ENCODE results near the gene SHMT2. TPM values are rescaled to one million over a fixed set of nuclear protein-coding genes. Genes with fewer than 3 reads are reported as not detected.
A peak's percentile ranks its signal among the peaks of the same experiment; 100 is the strongest.

SHMT2 gene
- total RNA-seq, 1 donor from 2014 or later: 310 TPM

- Mint-ChIP-seq H3K36me3 (ENCODE audit: low read depth) (no peaks in the 10 kb centered on the region), H3K4me3 (no peak overlapping the region), H3K27ac (no peak overlapping the region), H3K9me3 (no peaks in the 10 kb centered on the region), H3K27me3 (no peaks in the 10 kb centered on the region), H3K4me1 (no peaks in the 10 kb centered on the region)
- no peak for DNase-seq
- intact Hi-C loops (cut with micrococcal nuclease): no loop called here
Measured at GRCh38 chr12:57203791-57204190, 25.7 kb upstream of the SHMT2 start.

GRCh38 chr12:57204454-57204853 lies 25.1 kb upstream of the SHMT2 start:
- Mint-ChIP-seq H3K27me3 (no peaks in the 10 kb centered on the region), H3K27ac (no peak overlapping the region), H3K9me3 (no peaks in the 10 kb centered on the region), H3K4me1 (no peaks in the 10 kb centered on the region), H3K36me3 (ENCODE audit: low read depth) (no peaks in the 10 kb centered on the region), H3K4me3 (no peak overlapping the region)
- intact Hi-C loops (cut with micrococcal nuclease): no loop called here
- DNase-seq: no peak

GRCh38 chr12:57205186-57205585 lies 24.3 kb upstream of the SHMT2 start:
- no peak for DNase-seq
- no peaks in the 10 kb centered on the region for H3K4me1 Mint-ChIP-seq
- intact Hi-C loops (cut with micrococcal nuclease): no loop called here
- no peaks in the 10 kb centered on the region for H3K9me3 Mint-ChIP-seq
- H3K4me3 Mint-ChIP-seq: no peak overlapping the region
- H3K27ac Mint-ChIP-seq: no peak overlapping the region
- no peaks in the 10 kb centered on the region for H3K36me3 Mint-ChIP-seq (ENCODE audit: low read depth)
- H3K27me3 Mint-ChIP-seq: no peaks in the 10 kb centered on the region

- Mint-ChIP-seq H3K9me3 (no peaks in the 10 kb centered on the region), H3K36me3 (ENCODE audit: low read depth) (no peaks in the 10 kb centered on the region), H3K4me1 (no peaks in the 10 kb centered on the region), H3K4me3 (no peak overlapping the region), H3K27me3 (no peaks in the 10 kb centered on the region), H3K27ac (no peak overlapping the region)
- intact Hi-C loops (cut with micrococcal nuclease): no loop called here
- no peak for DNase-seq
Measured at GRCh38 chr12:57205931-57206330, 23.6 kb upstream of the SHMT2 start.

GRCh38 chr12:57207731-57208630 lies 21.5 kb upstream of the SHMT2 start:
- no peaks in the 10 kb centered on the region for H3K9me3 Mint-ChIP-seq
- H3K27ac Mint-ChIP-seq: no peak overlapping the region
- H3K27me3 Mint-ChIP-seq: no peaks in the 10 kb centered on the region
- H3K4me1 Mint-ChIP-seq: no peaks in the 10 kb centered on the region
- DNase-seq: no peak
- no peaks in the 10 kb centered on the region for H3K36me3 Mint-ChIP-seq (ENCODE audit: low read depth)
- intact Hi-C loops (cut with micrococcal nuclease): no loop called here
- H3K4me3 Mint-ChIP-seq: no peak overlapping the region

GRCh38 chr12:57208631-57209282 lies 20.8 kb upstream of the SHMT2 start:
- peaks cover 6% of the 10 kb centered on the region for H3K4me1 Mint-ChIP-seq
- DNase-seq: no peak
- no peaks in the 10 kb centered on the region for H3K9me3 Mint-ChIP-seq
- peaks cover 6% of the 10 kb centered on the region for H3K27me3 Mint-ChIP-seq
- intact Hi-C loops (cut with micrococcal nuclease): no loop called here
- no peak overlapping the region for H3K27ac Mint-ChIP-seq
- no peak overlapping the region for H3K4me3 Mint-ChIP-seq
- no peaks in the 10 kb centered on the region for H3K36me3 Mint-ChIP-seq (ENCODE audit: low read depth)

GRCh38 chr12:57209916-57210315 lies 19.6 kb upstream of the SHMT2 start:
- intact Hi-C loops (cut with micrococcal nuclease): no loop called here
- no peak overlapping the region for H3K27ac Mint-ChIP-seq
- peaks cover 17% of the 10 kb centered on the region for H3K27me3 Mint-ChIP-seq
- H3K9me3 Mint-ChIP-seq: no peaks in the 10 kb centered on the region
- H3K4me1 Mint-ChIP-seq: peaks cover 10% of the 10 kb centered on the region
- no peak for DNase-seq
- H3K4me3 Mint-ChIP-seq: no peak overlapping the region
- H3K36me3 Mint-ChIP-seq (ENCODE audit: low read depth): no peaks in the 10 kb centered on the region

- peaks cover 14% of the 10 kb centered on the region for H3K4me1 Mint-ChIP-seq
- H3K27ac Mint-ChIP-seq: no peak overlapping the region
- no peak for DNase-seq
- H3K27me3 Mint-ChIP-seq: peaks cover 21% of the 10 kb centered on the region
- intact Hi-C loops (cut with micrococcal nuclease): no loop called here
- H3K4me3 Mint-ChIP-seq: no peak overlapping the region
- H3K36me3 Mint-ChIP-seq (ENCODE audit: low read depth): no peaks in the 10 kb centered on the region
- no peaks in the 10 kb centered on the region for H3K9me3 Mint-ChIP-seq
Measured at GRCh38 chr12:57210461-57210860, 19.1 kb upstream of the SHMT2 start.

GRCh38 chr12:57210926-57211692 lies 18.4 kb upstream of the SHMT2 start:
- peaks cover 18% of the 10 kb centered on the region for H3K4me1 Mint-ChIP-seq
- intact Hi-C loops (cut with micrococcal nuclease): no loop called here
- no peak for DNase-seq
- peaks cover 27% of the 10 kb centered on the region for H3K27me3 Mint-ChIP-seq
- H3K27ac Mint-ChIP-seq: no peak overlapping the region
- H3K4me3 Mint-ChIP-seq: no peak overlapping the region
- H3K9me3 Mint-ChIP-seq: no peaks in the 10 kb centered on the region
- no peaks in the 10 kb centered on the region for H3K36me3 Mint-ChIP-seq (ENCODE audit: low read depth)

- Mint-ChIP-seq H3K36me3 (ENCODE audit: low read depth) (no peaks in the 10 kb centered on the region), H3K27ac (no peak overlapping the region), H3K9me3 (no peaks in the 10 kb centered on the region), H3K4me1 (peaks cover 18% of the 10 kb centered on the region), H3K27me3 (peaks cover 27% of the 10 kb centered on the region), H3K4me3 (no peak overlapping the region)
- DNase-seq: no peak
- intact Hi-C loops (cut with micrococcal nuclease): no loop called here
Measured at GRCh38 chr12:57211791-57212700, 17.5 kb upstream of the SHMT2 start.

- Mint-ChIP-seq H3K4me1 (peaks cover 22% of the 10 kb centered on the region), H3K27ac (no peak overlapping the region), H3K36me3 (ENCODE audit: low read depth) (no peaks in the 10 kb centered on the region), H3K27me3 (peaks cover 32% of the 10 kb centered on the region), H3K9me3 (no peaks in the 10 kb centered on the region), H3K4me3 (no peak overlapping the region)
- no peak for DNase-seq
- intact Hi-C loops (cut with micrococcal nuclease): loop anchor here (1.0 kb wide), 1 partner anchor 27 kb away; no protein-coding TSS in a partner anchor
Measured at GRCh38 chr12:57212701-57213057, 16.8 kb upstream of the SHMT2 start.

- peak; percentile 95 for DNase-seq
- Mint-ChIP-seq H3K9me3 (no peaks in the 10 kb centered on the region), H3K4me3 (peak overlapping the region; percentile 36), H3K4me1 (peaks cover 22% of the 10 kb centered on the region), H3K27me3 (peaks cover 37% of the 10 kb centered on the region), H3K36me3 (ENCODE audit: low read depth) (no peaks in the 10 kb centered on the region), H3K27ac (no peak overlapping the region)
- intact Hi-C loops (cut with micrococcal nuclease): loop anchor here (1.0 kb wide), 1 partner anchor 26 kb away; no protein-coding TSS in a partner anchor
Measured at GRCh38 chr12:57213058-57213715, 16.3 kb upstream of the SHMT2 start.
